Stimulated activated CD4-positive, alpha-beta T cell treated with anti-CD3 and anti-CD28 coated beads, Interleukin-1b, Interleukin-23, amount 100 ng/mL, for 1 hour (primary cell): ENCODE results near the gene FASN.

ENCODE experiments used
- DNase-seq, 2 donors: peaks; one replicate each; pipeline ENCODE4 v3.0.0-alpha.2; 2020; ENCODE audit warnings: low read depth in 2 of 2

Gene FASN

GRCh38 chr17:82088838-82089722 is 9.0 kb downstream of the FASN start:
- DNase-seq, result no peak

DNA sequence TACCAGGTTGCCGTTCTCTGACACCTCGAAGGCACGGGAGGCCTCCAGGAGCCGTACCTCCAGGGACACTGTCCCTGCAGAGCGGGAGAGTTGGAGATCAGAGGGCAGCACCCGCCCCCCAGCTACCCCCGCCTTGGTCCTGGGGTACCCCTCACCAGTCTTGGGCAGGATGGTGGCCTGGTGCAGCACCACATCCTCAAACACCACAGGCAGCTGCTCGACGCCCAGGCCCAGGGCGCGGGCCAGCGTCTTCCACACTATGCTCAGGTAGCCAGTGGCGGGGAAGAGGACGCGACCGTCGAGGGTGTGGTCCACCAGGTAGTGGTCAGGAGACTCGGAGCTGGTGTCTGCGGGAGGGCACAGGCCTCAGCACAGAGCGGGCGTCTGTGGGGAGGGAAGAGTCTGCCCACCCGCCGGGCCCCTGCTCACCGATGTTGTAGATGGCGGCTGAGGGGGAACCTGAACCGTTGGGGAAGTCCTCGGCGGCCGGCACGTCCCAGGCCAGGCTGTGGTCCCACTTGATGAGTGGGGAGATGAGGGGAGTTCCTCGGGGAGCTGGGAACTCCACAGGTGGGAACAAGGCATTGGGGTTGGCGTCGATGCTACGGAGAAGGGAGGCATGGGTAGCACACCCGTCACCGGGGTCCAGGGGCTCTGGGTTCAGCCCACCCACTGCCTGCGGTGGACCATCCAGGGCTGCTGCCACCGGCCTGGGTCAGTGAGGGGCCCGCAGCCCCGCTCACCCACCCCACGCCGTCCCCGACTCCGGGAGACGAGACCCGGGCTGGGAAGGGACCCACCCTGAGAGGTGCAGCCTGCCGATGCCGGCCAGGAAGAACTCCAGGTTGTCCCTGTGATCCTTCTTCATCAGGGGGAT is 9.8 kb downstream of the FASN start:
- no peak for DNase-seq

- DNase-seq, result no peak
Observed at GRCh38 chr17:82086941-82087906, 10.8 kb downstream of the FASN start.

GRCh38 chr17:82085931-82086764 is 11.9 kb downstream of the FASN start:
- DNase-seq, result no peak

DNA sequence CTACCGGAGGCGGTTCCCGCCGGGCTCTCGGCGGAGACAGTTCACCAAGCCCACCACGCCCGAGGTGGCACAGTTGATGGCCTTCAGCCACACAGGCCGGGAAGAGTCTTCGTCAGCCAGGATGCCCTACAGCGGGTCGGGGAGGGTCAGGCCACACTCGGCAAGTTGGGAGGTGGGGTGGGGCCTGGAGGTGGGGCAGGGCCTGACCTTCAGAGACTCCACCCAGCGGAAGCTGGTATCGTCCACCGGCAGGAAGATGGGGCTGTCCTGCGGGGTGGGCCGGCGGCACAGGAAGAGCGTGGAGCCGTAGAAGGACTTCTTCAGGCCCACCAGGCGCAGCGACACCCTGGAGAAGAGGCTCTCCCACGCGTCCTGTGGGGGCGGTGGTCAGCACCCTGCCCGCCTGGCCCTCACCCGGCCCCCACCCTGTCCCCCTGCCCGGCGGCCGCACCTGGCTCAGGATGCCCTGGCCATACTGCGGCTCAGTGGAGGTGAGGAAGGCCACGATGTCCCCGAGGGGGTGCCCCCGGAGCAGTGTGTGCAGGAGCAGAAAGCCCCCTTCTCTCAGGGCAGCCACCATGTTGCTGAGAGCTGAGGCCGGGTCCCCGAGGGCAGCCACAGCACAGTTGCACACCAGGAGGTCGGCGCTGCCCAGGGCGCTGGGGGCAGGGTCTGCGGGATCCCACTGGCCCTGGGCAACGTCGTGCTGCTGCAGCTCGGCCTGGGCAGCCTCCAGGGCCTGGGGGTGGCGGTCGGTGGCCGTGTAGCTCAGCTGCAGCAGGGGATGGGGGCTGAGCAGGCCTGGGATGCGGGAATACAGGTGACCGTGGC is 12.8 kb downstream of the FASN start:
- DNase-seq, result no peak

DNA sequence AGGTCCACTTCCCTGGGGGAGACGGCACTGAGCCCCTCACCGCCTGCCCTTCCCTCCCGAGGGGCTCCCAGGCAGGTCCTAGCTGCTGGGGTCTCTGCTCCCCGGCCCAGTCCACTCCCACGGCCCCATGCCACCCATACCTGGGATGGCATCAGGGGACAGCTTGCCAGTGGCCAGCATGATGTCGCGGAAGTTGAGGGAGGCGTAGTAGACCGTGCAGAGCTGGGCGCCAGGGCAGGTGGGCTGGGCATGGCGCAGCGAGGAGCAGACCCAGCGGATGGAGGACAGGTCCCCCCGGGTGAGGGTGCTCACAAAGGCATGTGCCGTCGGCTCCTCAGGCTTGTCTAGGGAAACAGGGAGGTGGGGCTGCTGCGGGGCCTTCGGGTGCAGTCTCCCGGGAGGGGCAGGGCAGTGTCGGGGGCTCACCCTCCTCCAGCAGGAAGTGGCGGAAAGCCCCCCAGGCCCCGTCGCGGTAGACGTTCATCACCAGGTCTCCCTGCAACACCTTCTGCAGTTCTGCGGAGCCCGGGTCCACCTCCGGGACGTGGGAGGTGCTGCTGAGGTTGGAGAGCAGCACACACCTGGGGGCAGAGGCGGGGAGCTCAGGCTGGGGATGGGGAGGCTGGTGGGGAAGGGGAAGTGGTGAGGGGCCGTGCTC is 13.5 kb downstream of the FASN start:
- no peak for DNase-seq

DNA sequence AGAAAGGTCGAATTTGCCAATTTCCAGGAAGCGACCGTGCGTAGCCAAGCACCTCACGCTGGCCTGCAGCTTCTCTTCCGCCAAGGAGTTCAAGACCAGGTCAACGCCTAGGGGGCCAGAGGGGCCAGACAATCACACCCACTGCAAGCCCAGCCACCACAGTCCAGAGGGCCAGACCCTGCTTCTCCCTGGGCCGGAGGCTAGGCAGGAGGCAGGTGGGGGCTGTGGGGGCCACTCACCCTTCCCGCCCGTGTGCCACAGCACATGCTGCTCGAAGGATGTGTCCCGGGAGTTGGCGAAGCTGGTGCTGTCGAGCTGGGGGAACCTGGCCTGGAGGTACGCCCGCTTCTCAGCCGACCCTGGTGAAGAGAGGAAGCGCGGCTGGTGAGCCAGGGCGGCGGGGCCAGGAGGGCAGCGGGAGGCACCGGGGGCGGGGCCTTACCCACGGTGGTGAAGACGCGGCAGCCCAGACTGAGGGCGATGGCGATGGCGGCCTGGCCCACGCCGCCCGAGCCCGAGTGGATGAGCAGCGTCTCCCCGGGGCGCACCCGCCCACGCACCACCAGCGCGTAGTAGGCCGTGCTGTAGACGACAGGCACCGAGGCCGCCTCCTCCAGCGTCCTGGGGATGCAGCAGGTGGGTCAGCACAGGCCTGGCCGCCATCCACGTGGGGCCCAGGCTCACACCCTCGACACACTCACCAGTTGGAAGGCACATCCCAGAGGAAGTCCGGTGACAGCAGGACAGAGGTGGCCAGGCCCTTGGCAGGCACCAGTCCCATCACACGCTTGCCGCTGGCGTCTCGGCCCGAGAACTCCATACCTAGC is 14.3 kb downstream of the FASN start:
- no peak for DNase-seq

- DNase-seq, result no peak
Observed at GRCh38 chr17:82083009-82083408, 15.0 kb downstream of the FASN start.

GRCh38 chr17:82082456-82082855 is 15.6 kb downstream of the FASN start:
- no peak for DNase-seq

DNA sequence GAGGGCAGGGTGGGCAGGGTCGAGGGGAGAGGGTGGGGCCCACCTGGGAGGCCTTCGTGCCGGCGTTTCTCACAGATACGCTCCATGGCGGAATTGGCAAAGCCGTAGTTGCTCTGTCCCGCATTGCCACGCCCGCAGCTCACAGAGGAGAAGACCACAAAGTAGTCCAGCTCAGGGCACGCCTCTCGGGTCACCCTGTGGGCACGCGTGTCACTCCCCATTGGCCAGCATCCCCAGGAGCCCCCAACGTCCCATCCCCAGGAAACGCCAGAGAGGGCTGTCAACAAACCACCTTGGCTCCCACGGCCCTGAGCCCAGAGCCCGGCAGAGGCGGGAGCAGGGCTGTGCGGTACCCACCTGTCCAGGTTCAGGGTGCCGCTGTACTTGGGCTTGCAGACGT is 16.1 kb downstream of the FASN start:
- no peak for DNase-seq

- no peak for DNase-seq
Observed at GRCh38 chr17:82081546-82081945, 16.5 kb downstream of the FASN start.

GRCh38 chr17:82080789-82081464 is 17.1 kb downstream of the FASN start:
- no peak for DNase-seq

GRCh38 chr17:82080048-82080788 is 17.8 kb downstream of the FASN start:
- DNase-seq, result no peak

DNA sequence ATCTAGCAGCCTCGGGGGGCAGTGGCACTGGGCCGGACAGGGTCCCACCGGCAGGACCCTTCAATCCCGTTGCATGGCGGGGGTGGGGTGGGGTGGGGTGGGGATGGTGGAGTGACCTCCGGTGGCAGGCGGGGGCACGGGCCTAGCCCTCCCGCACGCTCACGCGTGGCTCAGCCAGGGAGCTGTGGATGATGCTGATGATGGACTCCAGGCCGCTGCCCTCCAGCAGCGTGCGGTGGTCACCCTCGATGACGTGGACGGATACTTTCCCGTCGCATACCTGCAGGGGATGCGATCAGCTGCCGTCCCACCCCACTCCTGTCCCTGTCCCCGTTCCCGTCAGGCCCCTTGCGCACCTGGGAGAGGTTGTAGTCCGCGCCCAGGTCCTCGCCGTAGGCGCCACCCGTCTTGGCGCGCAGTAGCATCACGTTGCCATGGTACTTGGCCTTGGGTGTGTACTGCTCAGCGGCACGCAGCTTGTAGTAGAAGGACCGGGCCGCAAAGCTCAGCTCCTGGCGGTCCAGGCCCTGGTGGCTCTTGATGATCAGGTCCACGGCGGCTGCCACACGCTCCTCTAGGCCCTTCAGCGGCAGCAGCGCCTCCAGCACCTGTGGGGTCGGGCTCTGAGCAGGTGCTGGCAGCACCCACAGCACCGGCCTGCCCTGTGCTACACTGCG is 18.9 kb downstream of the FASN start:
- no peak for DNase-seq

DNA sequence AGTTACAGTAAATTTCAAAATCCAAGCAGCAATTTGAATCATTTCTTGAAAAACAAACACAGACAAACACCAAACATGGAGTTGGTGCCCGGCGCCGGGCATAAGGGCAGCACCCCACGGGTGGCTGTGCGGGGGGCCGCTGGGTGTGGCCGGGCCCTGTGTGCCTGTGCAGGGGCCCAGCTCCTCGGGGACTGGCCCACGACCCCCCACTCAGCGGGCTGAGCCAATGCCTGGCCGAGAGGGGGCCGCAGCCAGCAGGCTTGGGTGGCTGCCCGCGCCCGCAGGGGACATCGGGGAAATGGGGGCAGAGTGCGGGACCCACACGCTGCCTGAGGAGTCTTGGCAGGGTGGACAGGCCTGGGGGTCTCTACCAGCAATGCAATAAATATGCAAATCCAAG is 19.6 kb downstream of the FASN start:
- no peak for DNase-seq

GRCh38 chr17:82077617-82078358 is 20.2 kb downstream of the FASN start:
- no peak for DNase-seq
